Panc1 (cell line): Measurements from ENCODE around the gene PRR5L. TPM values are rescaled to one million over a fixed set of nuclear protein-coding genes. Genes with fewer than 3 reads are reported as not detected.

Experiments used
- ATAC-seq: fragments of 200-7000 bp; cut with Tn5 transposase; 2 replicates; pipeline ENCODE4 v1.9.1; 2020; ENCODE audit warnings: mild to moderate bottlenecking, moderate library complexity
- BruUV-seq: library from RNA; stranded (reverse); fragments of 400-500 nt; replicated peaks from 2 replicates; lab custom pipeline; 2021; lab: Mats Ljungman, UMichigan
- CTCF ChIA-PET: fragments of 300-600 bp; sonication (Branson Sonifier 250); formaldehyde crosslinking; loops from one replicate; lab custom pipeline; 2022; ENCODE audit warnings: antibody characterized with exemption; lab: Charles Lee
- POLR2A ChIA-PET: fragments of 300-600 bp; sonication (Branson Sonifier 250); formaldehyde crosslinking; loops from one replicate; lab custom pipeline; 2022; ENCODE audit warnings: antibody characterized with exemption; lab: Charles Lee
- DNase-seq: peaks from one replicate; pipeline ENCODE4 v3.0.0-alpha.2; 2010; ENCODE audit warnings: low read depth, low spot score
- H3K27ac ChIP-seq: 2 replicates; pipeline ENCODE4 v1.5.1; 2011; ENCODE audit warnings: mild to moderate bottlenecking, low read length, inconsistent platforms
- H3K27me3 ChIP-seq: fragments of 200-500 bp; sonication (Bioruptor generic); 2 replicates; pipeline ENCODE4 v1.6.0; 2014; ENCODE audit warnings: low read length, inconsistent platforms; ENCODE audit not compliant: control insufficient read depth, insufficient read depth
- H3K36me3 ChIP-seq: fragments of 200-500 bp; sonication (Bioruptor generic); 2 replicates; pipeline ENCODE4 v1.5.1; 2014; ENCODE audit warnings: inconsistent platforms, mild to moderate bottlenecking, low read length, moderate library complexity; ENCODE audit not compliant: control insufficient read depth, insufficient read depth
- H3K4me1 ChIP-seq: 2 replicates; pipeline ENCODE4 v1.5.1; 2011; ENCODE audit warnings: inconsistent platforms, mild to moderate bottlenecking, low read length, moderate library complexity; ENCODE audit not compliant: control insufficient read depth, insufficient read depth
- H3K4me3 ChIP-seq, 2 experiments: 2 replicates each; pipeline ENCODE4 v1.5.1; 2011 to 2012; ENCODE audit warnings: low read depth in 2 of 2, low read length in 2 of 2, mild to moderate bottlenecking in 2 of 2, inconsistent platforms in 1 of 2, moderate library complexity in 1 of 2
- H3K9me3 ChIP-seq: fragments of 200-500 bp; sonication (Bioruptor generic); 2 replicates; pipeline ENCODE4 v1.5.1; 2014; ENCODE audit warnings: low read depth, mild to moderate bottlenecking, inconsistent platforms, low read length, moderate library complexity; ENCODE audit not compliant: control insufficient read depth, insufficient read depth
- CTCF ChIP-seq: fragments of 450-650 bp; IDR thresholded peaks from 2 replicates; pipeline ENCODE4 v1.5.1; 2017; ENCODE audit warnings: mild to moderate bottlenecking
- POLR2AphosphoS5 ChIP-seq: IDR thresholded peaks from 2 replicates; pipeline ENCODE4 v1.6.1; 2012; ENCODE audit warnings: mild to moderate bottlenecking, low read depth, low read length, moderate library complexity
- REST ChIP-seq, 2 experiments: IDR thresholded peaks; 2 replicates each; pipeline ENCODE4 v1.6.1; 2011 to 2012; ENCODE audit warnings: low read depth in 2 of 2, control low read depth in 1 of 2, low read length in 1 of 2, mild to moderate bottlenecking in 1 of 2, moderate library complexity in 1 of 2; ENCODE audit not compliant: insufficient read depth in 1 of 2
- SIN3A ChIP-seq: IDR thresholded peaks from 2 replicates; pipeline ENCODE4 v1.6.1; 2012; ENCODE audit warnings: low read depth, mild to moderate bottlenecking, low read length, moderate library complexity, borderline replicate concordance; ENCODE audit not compliant: insufficient read depth
- TCF7L2 ChIP-seq: IDR thresholded peaks from 2 replicates; pipeline ENCODE4 v1.6.1; 2011; ENCODE audit warnings: mild to moderate bottlenecking, low read depth, low read length, inconsistent platforms
- in situ Hi-C: cut with HindIII; loops from 2 replicates; pipeline ENCODE4 v1.10.0; 2016; ENCODE audit warnings: low sequenced_read_pairs, low pct_unique_long_range_greater_than_20kb
- intact Hi-C: fragments of 100-400 bp; cut with micrococcal nuclease; formaldehyde crosslinking; loops from one replicate; pipeline ENCODE4 v1.10.0; 2022; ENCODE audit not compliant: unreplicated experiment
- total RNA-seq: library from RNA; stranded (reverse); gene quantifications from one replicate; pipeline ENCODE4 v1.2.1, GENCODE V29; 2021; ENCODE audit not compliant: unreplicated experiment

The PRR5L gene
- total RNA-seq, 1 experiment from 2014 or later, result 0.36 TPM

- H3K36me3 ChIP-seq, result no peaks in the 10 kb centered on the region
- H3K27ac ChIP-seq, result no peak overlapping the region
- no TSS peak for BruUV-seq
- ChIA-PET POLR2A (no interaction called here), CTCF (no interaction called here)
- H3K27me3 ChIP-seq, result peaks cover 4% of the 10 kb centered on the region; the same call in 1 of the 2 replicates
- no peak overlapping the region for H3K4me3 ChIP-seq
- TF ChIP-seq SIN3A, result no peak
- no peak for TF ChIP-seq REST (IDR thresholded peaks at IDR 0.05; ENCODE audit: insufficient read depth in 1 of 2, low read depth in 2 of 2, low read length in 1 of 2)
- TF ChIP-seq CTCF, result no peak
- no peak for TF ChIP-seq POLR2AphosphoS5
- TF ChIP-seq TCF7L2, result no peak
- no peaks in the 10 kb centered on the region for H3K9me3 ChIP-seq
- no peaks in the 10 kb centered on the region for H3K4me1 ChIP-seq
- DNase-seq (no peak), ATAC-seq (no peak)
- intact Hi-C loops, result no loop called here
- in situ Hi-C loops, result no loop called here
Measured at GRCh38 chr11:36305047-36305446, 9.0 kb downstream of the PRR5L start.

GRCh38 chr11:36306888-36307287 is 10.8 kb downstream of the PRR5L start:
- ChIA-PET CTCF (no interaction called here), POLR2A (no interaction called here)
- intact Hi-C loops (no loop called here), in situ Hi-C loops (no loop called here)
- H3K27ac ChIP-seq, result no peak overlapping the region
- H3K27me3 ChIP-seq, result peaks cover 6% of the 10 kb centered on the region; the same call in 1 of the 2 replicates
- no peaks in the 10 kb centered on the region for H3K36me3 ChIP-seq
- no TSS peak for BruUV-seq
- TF ChIP-seq POLR2AphosphoS5 (no peak), CTCF (no peak), REST (IDR thresholded peaks at IDR 0.05; ENCODE audit: insufficient read depth in 1 of 2, low read depth in 2 of 2, low read length in 1 of 2) (no peak), SIN3A (no peak), TCF7L2 (no peak)
- H3K4me3 ChIP-seq, result no peak overlapping the region
- ATAC-seq, result no peak
- H3K4me1 ChIP-seq, result no peaks in the 10 kb centered on the region
- DNase-seq, result no peak
- H3K9me3 ChIP-seq, result no peaks in the 10 kb centered on the region
